Activated B cell treated with CpG ODN at 0.5 μM for 24 hours (primary cell): Measurements from ENCODE around the gene ASPHD2. TPM values are rescaled to one million over a fixed set of nuclear protein-coding genes. Genes with fewer than 3 reads are reported as not detected.

Experiments
- ATAC-seq: fragments of 200-7000 bp; cut with Tn5 transposase; one replicate; pipeline ENCODE4 v1.10.0; 2021; ENCODE audit warnings: low read depth, mild to moderate bottlenecking, moderate library complexity
- CTCF ChIA-PET: fragments of 350-600 bp; sonication (Branson Sonifier 250); formaldehyde crosslinking; loops from one replicate; lab custom pipeline; 2021; ENCODE audit warnings: antibody characterized with exemption; lab: Charles Lee
- POLR2A ChIA-PET: fragments of 350-600 bp; sonication (Branson Sonifier 250); formaldehyde crosslinking; loops from one replicate; lab custom pipeline; 2021; ENCODE audit warnings: antibody characterized with exemption; lab: Charles Lee
- DNase-seq: peaks from one replicate; pipeline ENCODE4 v3.0.0; 2022
- H3K27ac Mint-ChIP-seq: one replicate; pipeline ENCODE4 v1.8.0; 2020; ENCODE audit warnings: mixed read lengths
- H3K27me3 Mint-ChIP-seq: one replicate; pipeline ENCODE4 v1.8.0; 2021; ENCODE audit warnings: mixed read lengths
- H3K36me3 Mint-ChIP-seq: one replicate; pipeline ENCODE4 v1.8.0; 2021; ENCODE audit warnings: low read depth, mixed read lengths
- H3K4me1 Mint-ChIP-seq: one replicate; pipeline ENCODE4 v1.8.0; 2021; ENCODE audit warnings: mixed read lengths
- H3K4me3 Mint-ChIP-seq: one replicate; pipeline ENCODE4 v1.8.0; 2020; ENCODE audit warnings: mild to moderate bottlenecking, mixed read lengths
- H3K9me3 Mint-ChIP-seq: one replicate; pipeline ENCODE4 v1.8.0; 2020; ENCODE audit warnings: mixed read lengths
- CTCF ChIP-seq: fragments of 200-600 bp; IDR thresholded peaks from one replicate; pipeline ENCODE4 v1.8.0; 2022; ENCODE audit warnings: antibody characterized with exemption, mild to moderate bottlenecking
- intact Hi-C: fragments of 100-400 bp; cut with micrococcal nuclease; formaldehyde crosslinking; loops from one replicate; pipeline ENCODE4 v1.15.1; 2024
- total RNA-seq: library from RNA; stranded (reverse); gene quantifications from 2 replicates; pipeline ENCODE4 v1.2.3, GENCODE V29; 2022

The ASPHD2 gene
- total RNA-seq, 1 donor from 2014 or later: 15.5 TPM

- ChIA-PET POLR2A (no interaction called here), CTCF (interaction anchor here (0.6 to 1.0 kb wide), 2 partner anchors 12 to 35 kb away, joined by 3 to 4 read pairs; no protein-coding TSS in a partner anchor)
- Mint-ChIP-seq H3K27ac (no peak overlapping the region), H3K4me1 (no peaks in the 10 kb centered on the region), H3K27me3 (no peaks in the 10 kb centered on the region), H3K4me3 (no peak overlapping the region), H3K36me3 (peaks cover 78% of the 10 kb centered on the region), H3K9me3 (no peaks in the 10 kb centered on the region)
- TF ChIP-seq CTCF: no peak
- no peak for DNase-seq
- no peak for ATAC-seq
- intact Hi-C loops: no loop called here
Measured at GRCh38 chr22:26448941-26449340, 19.9 kb downstream of the ASPHD2 start.

GRCh38 chr22:26450453-26451185 lies 21.6 kb downstream of the ASPHD2 start:
- TF ChIP-seq CTCF: no peak
- no peaks in the 10 kb centered on the region for H3K27me3 Mint-ChIP-seq
- ATAC-seq (no peak), DNase-seq (no peak)
- peaks cover 67% of the 10 kb centered on the region for H3K36me3 Mint-ChIP-seq
- ChIA-PET POLR2A (no interaction called here), CTCF (no interaction called here)
- H3K27ac Mint-ChIP-seq: no peak overlapping the region
- H3K4me1 Mint-ChIP-seq: no peaks in the 10 kb centered on the region
- H3K9me3 Mint-ChIP-seq: no peaks in the 10 kb centered on the region
- intact Hi-C loops: no loop called here
- no peak overlapping the region for H3K4me3 Mint-ChIP-seq

GRCh38 chr22:26452236-26453016 lies 23.4 kb downstream of the ASPHD2 start:
- POLR2A ChIA-PET: interaction anchor here (0.9 kb wide), 1 partner anchor 31 kb away, joined by 3 read pairs; the partner anchor contains the start of gene HPS4
- Mint-ChIP-seq H3K4me3 (no peak overlapping the region), H3K36me3 (peaks cover 69% of the 10 kb centered on the region), H3K9me3 (no peaks in the 10 kb centered on the region), H3K27me3 (no peaks in the 10 kb centered on the region), H3K27ac (no peak overlapping the region), H3K4me1 (no peaks in the 10 kb centered on the region)
- DNase-seq (no peak), ATAC-seq (no peak)
- TF ChIP-seq CTCF: no peak
- CTCF ChIA-PET: interaction anchor here (2.1 kb wide), 1 partner anchor 9 kb away, joined by 11 read pairs; no protein-coding TSS in a partner anchor
- intact Hi-C loops: no loop called here

- CTCF ChIA-PET: interaction anchor here (2.1 kb wide), 1 partner anchor 8 kb away, joined by 11 read pairs; no protein-coding TSS in a partner anchor
- Mint-ChIP-seq H3K4me3 (no peak overlapping the region), H3K9me3 (no peaks in the 10 kb centered on the region), H3K36me3 (peaks cover 69% of the 10 kb centered on the region), H3K27me3 (no peaks in the 10 kb centered on the region), H3K4me1 (no peaks in the 10 kb centered on the region), H3K27ac (no peak overlapping the region)
- no peak for DNase-seq
- no peak for TF ChIP-seq CTCF
- ATAC-seq: no peak
- POLR2A ChIA-PET: interaction anchor here (0.9 kb wide), 1 partner anchor 30 kb away, joined by 3 read pairs; the partner anchor contains the start of gene HPS4
- intact Hi-C loops: no loop called here
Measured at GRCh38 chr22:26453216-26453615, 24.2 kb downstream of the ASPHD2 start.
